GM18511 (cell line): Measurements from ENCODE around the gene FIGNL2.

Experiments used
- ATAC-seq: cut with Tn5 transposase; IDR thresholded peaks from one replicate; pipeline ENCODE4 v1.9.1; 2021; ENCODE audit warnings: mild to moderate bottlenecking, moderate library complexity; ENCODE audit not compliant: unreplicated experiment

The FIGNL2 gene

GRCh38 chr12:51874486-51874885 is 26.0 kb upstream of the FIGNL2 start:
- ATAC-seq, result no peak

GRCh38 chr12:51874000-51874399 is 25.5 kb upstream of the FIGNL2 start:
- ATAC-seq, result no peak

GRCh38 chr12:51873251-51873994 is 24.9 kb upstream of the FIGNL2 start:
- no peak for ATAC-seq

GRCh38 chr12:51872689-51872981 is 24.1 kb upstream of the FIGNL2 start:
- ATAC-seq, result no peak

- no peak for ATAC-seq
Measured at GRCh38 chr12:51871918-51872688, 23.6 kb upstream of the FIGNL2 start.

GRCh38 chr12:51871126-51871525 is 22.6 kb upstream of the FIGNL2 start:
- no peak for ATAC-seq

GRCh38 chr12:51870504-51870903 is 22.0 kb upstream of the FIGNL2 start:
- ATAC-seq, result no peak

- ATAC-seq, result no peak
Measured at GRCh38 chr12:51869931-51870330, 21.4 kb upstream of the FIGNL2 start.

- ATAC-seq, result no peak
Measured at GRCh38 chr12:51869496-51869865, 21.0 kb upstream of the FIGNL2 start.

GRCh38 chr12:51868821-51869495 is 20.4 kb upstream of the FIGNL2 start:
- ATAC-seq, result no peak

GRCh38 chr12:51867796-51868428 is 19.4 kb upstream of the FIGNL2 start:
- no peak for ATAC-seq

GRCh38 chr12:51867371-51867770 is 18.9 kb upstream of the FIGNL2 start:
- no peak for ATAC-seq

- no peak for ATAC-seq
Measured at GRCh38 chr12:51866762-51867161, 18.2 kb upstream of the FIGNL2 start.

- no peak for ATAC-seq
Measured at GRCh38 chr12:51866324-51866723, 17.8 kb upstream of the FIGNL2 start.

GRCh38 chr12:51865757-51866270 is 17.3 kb upstream of the FIGNL2 start:
- ATAC-seq, result no peak

- no peak for ATAC-seq
Measured at GRCh38 chr12:51864833-51865670, 16.5 kb upstream of the FIGNL2 start.

- ATAC-seq, result no peak
Measured at GRCh38 chr12:51863933-51864832, 15.7 kb upstream of the FIGNL2 start.

- no peak for ATAC-seq
Measured at GRCh38 chr12:51863363-51863932, 14.9 kb upstream of the FIGNL2 start.

GRCh38 chr12:51862947-51863346 is 14.4 kb upstream of the FIGNL2 start:
- no peak for ATAC-seq
